SK-N-SH (cell line): Measurements from ENCODE around the gene CA10. TPM values are rescaled to one million over a fixed set of nuclear protein-coding genes. Genes with fewer than 3 reads are reported as not detected.

Source experiments
- CTCF ChIA-PET: fragments of 300-600, 350-600 bp; formaldehyde crosslinking; extraction: SDS; loops from one replicate; lab custom pipeline; 2021; lab: Yijun Ruan, JAX
- POLR2A ChIA-PET: fragments of 350-600 bp; sonication (Branson Sonifier 250); formaldehyde crosslinking; extraction: SDS; loops from one replicate; lab custom pipeline; 2020; ENCODE audit warnings: antibody characterized with exemption, inconsistent platforms; lab: Yijun Ruan, JAX
- DNase-seq: peaks from one replicate; pipeline ENCODE4 v3.0.0; 2012
- H2AFZ ChIP-seq: fragments of 200-600 bp; sonication (generic); 2 replicates; pipeline ENCODE4 v1.8.1; 2016; ENCODE audit warnings: antibody characterized with exemption, mild to moderate bottlenecking, low read depth
- H3F3A ChIP-seq: fragments of 200-600 bp; sonication (generic); replicated peaks from 2 replicates; pipeline ENCODE3; 2016; ENCODE audit warnings: antibody characterized with exemption, mild to moderate bottlenecking; ENCODE audit not compliant: insufficient read depth
- H3K27ac ChIP-seq, 2 experiments: fragments of 200-500 bp in 1 of 2; fragments of 200-600 bp in 1 of 2; sonication (Bioruptor generic) in 1 of 2; sonication (generic), shearing (Covaris generic) in 1 of 2; 2 replicates each; pipeline versions ENCODE4 v1.5.1 to v1.6.1; 2014 to 2016; ENCODE audit warnings: low read depth in 2 of 2, inconsistent platforms in 1 of 2, low read length in 1 of 2, mild to moderate bottlenecking in 1 of 2, mixed read lengths in 1 of 2
- H3K27me3 ChIP-seq: fragments of 200-600 bp; sonication (generic), shearing (Covaris generic); 2 replicates; pipeline ENCODE4 v1.6.1; 2016; ENCODE audit warnings: mixed run types; ENCODE audit not compliant: insufficient read depth
- H3K36me3 ChIP-seq, 2 experiments: fragments of 200-500 bp in 1 of 2; fragments of 200-600 bp in 1 of 2; sonication (Bioruptor generic) in 1 of 2; sonication (generic) in 1 of 2; replicated peaks in 1 of 2; 2 replicates each; pipeline versions ENCODE3 to v1.5.1; 2014 to 2016; ENCODE audit warnings: low read length in 1 of 2, mild to moderate bottlenecking in 1 of 2; ENCODE audit not compliant: insufficient read depth in 2 of 2, control insufficient read depth in 1 of 2
- H3K4me1 ChIP-seq, 2 experiments: fragments of 200-500 bp in 1 of 2; fragments of 200-600 bp in 1 of 2; sonication (Bioruptor generic) in 1 of 2; sonication (generic), shearing (Covaris generic) in 1 of 2; 2 replicates each; pipeline versions ENCODE4 v1.5.1 to v1.6.1; 2014 to 2016; ENCODE audit warnings: low read depth in 1 of 2, low read length in 1 of 2, mixed run types in 1 of 2; ENCODE audit not compliant: insufficient read depth in 2 of 2, control insufficient read depth in 1 of 2
- H3K4me2 ChIP-seq: fragments of 200-600 bp; sonication (generic), shearing (Covaris generic); 2 replicates; pipeline ENCODE4 v1.6.1; 2017; ENCODE audit warnings: mixed run types
- H3K4me3 ChIP-seq, 2 experiments: fragments of 200-500 bp in 1 of 2; fragments of 200-600 bp in 1 of 2; sonication (Bioruptor generic) in 1 of 2; sonication (generic), shearing (Covaris generic) in 1 of 2; 2 replicates each; pipeline versions ENCODE4 v1.5.1 to v1.8.1; 2014 to 2016; ENCODE audit warnings: low read depth in 2 of 2, inconsistent platforms in 1 of 2, low read length in 1 of 2, mild to moderate bottlenecking in 1 of 2, mixed read lengths in 1 of 2, moderate library complexity in 1 of 2
- H3K79me2 ChIP-seq: fragments of 200-600 bp; sonication (generic); 2 replicates; pipeline ENCODE4 v1.8.1; 2017; ENCODE audit warnings: mild to moderate bottlenecking; ENCODE audit not compliant: insufficient read depth
- H3K9ac ChIP-seq: fragments of 200-600 bp; sonication (generic); 2 replicates; pipeline ENCODE4 v1.6.1; 2017; ENCODE audit warnings: mixed run types
- H3K9me2 ChIP-seq: fragments of 200-600 bp; sonication (generic); 2 replicates; pipeline ENCODE4 v1.6.1; 2017; ENCODE audit warnings: mixed run types
- H3K9me3 ChIP-seq: fragments of 200-600 bp; sonication (generic); 2 replicates; pipeline ENCODE4 v1.6.1; 2017; ENCODE audit warnings: mixed run types, mild to moderate bottlenecking, moderate library complexity
- H4K20me1 ChIP-seq: fragments of 200-600 bp; sonication (generic); 2 replicates; pipeline ENCODE4 v1.6.1; 2017; ENCODE audit warnings: mild to moderate bottlenecking, mixed run types; ENCODE audit not compliant: insufficient read depth
- EZH2phosphoT487 ChIP-seq: fragments of 200-600 bp; sonication (generic); IDR thresholded peaks from 2 replicates; pipeline ENCODE4 v1.6.1; 2017; ENCODE audit warnings: low read depth, mixed run types, mild to moderate bottlenecking, antibody characterized with exemption, moderate library complexity, borderline replicate concordance
- FOSL2 ChIP-seq: IDR thresholded peaks from 2 replicates; pipeline ENCODE4 v1.4.0; 2012; ENCODE audit warnings: low read depth, mild to moderate bottlenecking, moderate library complexity, borderline replicate concordance
- FOXJ3 ChIP-seq: sonication (generic); formaldehyde crosslinking; IDR thresholded peaks from 2 replicates; pipeline ENCODE4 v1.5.1; 2020; ENCODE audit warnings: mild to moderate bottlenecking, missing genetic modification reagents
- FOXM1 ChIP-seq: IDR thresholded peaks from 2 replicates; pipeline ENCODE4 v1.4.0; 2012; ENCODE audit warnings: low read depth, mild to moderate bottlenecking
- IRF3 ChIP-seq: fragments of 150-350 bp; IDR thresholded peaks from 2 replicates; pipeline ENCODE4 v1.6.1; 2016; ENCODE audit warnings: mild to moderate bottlenecking, low read depth, low read length
- JUND ChIP-seq: IDR thresholded peaks from 2 replicates; pipeline ENCODE4 v1.4.0; 2012
- NFIC ChIP-seq: IDR thresholded peaks from 2 replicates; pipeline ENCODE4 v1.4.0; 2012; ENCODE audit warnings: borderline replicate concordance
- RAD21 ChIP-seq: IDR thresholded peaks from 2 replicates; pipeline ENCODE4 v1.6.1; 2012; ENCODE audit warnings: mild to moderate bottlenecking, low read length
- RFX5 ChIP-seq: IDR thresholded peaks from 2 replicates; pipeline ENCODE4 v1.6.1; 2012; ENCODE audit warnings: mild to moderate bottlenecking, improper control_type of control experiment, low read length
- RXRA ChIP-seq: IDR thresholded peaks from 2 replicates; pipeline ENCODE4 v1.4.0; 2012; ENCODE audit warnings: low read depth, mild to moderate bottlenecking, borderline replicate concordance
- TAF1 ChIP-seq: IDR thresholded peaks from 2 replicates; pipeline ENCODE4 v1.6.1; 2012; ENCODE audit warnings: low read depth, mild to moderate bottlenecking, low read length, moderate library complexity, borderline replicate concordance
- TEAD4 ChIP-seq: IDR thresholded peaks from 2 replicates; pipeline ENCODE4 v1.4.0; 2012; ENCODE audit warnings: mild to moderate bottlenecking, borderline replicate concordance; ENCODE audit not compliant: insufficient read depth
- ZBTB33 ChIP-seq: IDR thresholded peaks from 2 replicates; pipeline ENCODE4 v1.4.0; 2012; ENCODE audit warnings: low read depth, borderline replicate concordance
- WGBS: methylation state at CpG from one replicate; pipeline ENCODE4 v1.1.6; 2017; ENCODE audit warnings: low lambda C conversion rate; 5-methylcytosine and 5-hydroxymethylcytosine counted together
- polyA plus RNA-seq, 3 experiments: library from polyadenylated mRNA; depleted of rRNA; stranded (reverse); fragments of >200 nt; gene quantifications; 2 replicates each; pipeline ENCODE4 v1.2.3, GENCODE V29; 2012
- TF ChIP-seq, protein P1 (sequence below): fragments of 150-350 bp; IDR thresholded peaks from 2 replicates; pipeline ENCODE4 v1.6.1; 2017; ENCODE audit warnings: antibody characterized with exemption, low read length, low read depth, borderline replicate concordance

The CA10 gene
- polyA plus RNA-seq, 1 of the 3 experiments (the other 2 are of a cell fraction) = not detected

GRCh38 chr17:51700011-51700760, 458.3 kb downstream of the CA10 start:
- Histone ChIP-seq H4K20me1 (no peaks in the 10 kb centered on the region), H3K79me2 (no peaks in the 10 kb centered on the region), H3F3A (no peaks in the 10 kb centered on the region), H3K9me3 (peaks cover 9% of the 10 kb centered on the region; the same call in 1 of the 2 replicates), H3K9ac (no peak overlapping the region), H3K4me1 (no peaks in the 10 kb centered on the region), H2AFZ (no peak overlapping the region), H3K4me2 (no peak overlapping the region), H3K4me3 (no peak overlapping the region), H3K27me3 (no peaks in the 10 kb centered on the region), H3K27ac (no peak overlapping the region), H3K9me2 (no peaks in the 10 kb centered on the region), H3K36me3 (no peaks in the 10 kb centered on the region)
- ChIA-PET CTCF (interaction anchor here (0.7 kb wide), 1 partner anchor 65 kb away, joined by 3 read pairs; no protein-coding TSS in a partner anchor), POLR2A (interaction anchor here (1.0 kb wide), 1 partner anchor 11 kb away, joined by 3 read pairs; no protein-coding TSS in a partner anchor)
- 54% methylated on average over 17 of the region's 17 CpGs for WGBS
- TF ChIP-seq FOXJ3 (no peak), TEAD4 (no peak), IRF3 (no peak), NFIC (no peak), JUND (no peak), EZH2phosphoT487 (no peak), RAD21 (no peak), ZBTB33 (no peak), FOSL2 (no peak), RXRA (no peak), RFX5 (no peak), FOXM1 (no peak), TAF1 (no peak)
- TF ChIP-seq, protein P1, sequence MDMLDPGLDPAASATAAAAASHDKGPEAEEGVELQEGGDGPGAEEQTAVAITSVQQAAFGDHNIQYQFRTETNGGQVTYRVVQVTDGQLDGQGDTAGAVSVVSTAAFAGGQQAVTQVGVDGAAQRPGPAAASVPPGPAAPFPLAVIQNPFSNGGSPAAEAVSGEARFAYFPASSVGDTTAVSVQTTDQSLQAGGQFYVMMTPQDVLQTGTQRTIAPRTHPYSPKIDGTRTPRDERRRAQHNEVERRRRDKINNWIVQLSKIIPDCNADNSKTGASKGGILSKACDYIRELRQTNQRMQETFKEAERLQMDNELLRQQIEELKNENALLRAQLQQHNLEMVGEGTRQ = no peak
- DNase-seq = no peak
